ENCODE results near the gene KLHL13. TPM values are rescaled to one million over a fixed set of nuclear protein-coding genes. Genes with fewer than 3 reads are reported as not detected.

The KLHL13 gene
- total RNA-seq (2013; cell fraction: nucleolus; rRNA removed): 33.5 and 35.1 TPM in 2 replicates
- total RNA-seq (2014; rRNA removed) (15.0 and 18.2 TPM in 2 replicates), total RNA-seq (2014; rRNA removed; fragmentation: Illumina TruSeq; extraction: Trizol) (15.6 and 16.5 TPM in 2 replicates), total RNA-seq (2021) (13.5 and 14.7 TPM in 2 replicates), polyA plus RNA-seq (2011; rRNA removed) (34.1 and 37.7 TPM in 2 replicates), polyA plus RNA-seq (2014; fragmentation: Illumina TruSeq; extraction: Trizol) (15.2 and 15.5 TPM in 2 replicates), polyA plus RNA-seq (2014; fragmentation: Nextera tagmentation; extraction: Ambion mirVana) (10 to 100 TPM in 1 of 2 experiments, 1 to 10 TPM in 1; 8.2 to 14.0 TPM), polyA plus RNA-seq (2014; rRNA removed) (10.5 and 12.5 TPM in 2 replicates), polyA plus RNA-seq (2016; fragmentation: Nextera tagmentation; extraction: Ambion mirVana) (10 to 100 TPM; 10.0 to 12.3 TPM), polyA minus RNA-seq (2011; rRNA and poly(A)+ RNA removed) (47.5 and 52.5 TPM in 2 replicates), Bru-seq, nascent RNA (percentile 41 among the genes with signal in this experiment), BruChase-seq, experiment 1, labeled RNA remaining after a 6-hour chase (percentile 39 among the genes with signal in this experiment), BruChase-seq, experiment 2, labeled RNA remaining after a 2-hour chase (percentile 40 among the genes with signal in this experiment)
- 1.8 TPM for polyA plus RNA-seq (2011; ENCODE audit: low read depth)
- polyA plus RNA-seq (2011; cell fraction: cytosol; rRNA removed): 21.4 and 22.1 TPM in 2 replicates
- 11.9 and 15.9 TPM in 2 replicates for polyA plus RNA-seq (2011; cell fraction: nucleus; rRNA removed)
- 2.1 and 2.4 TPM in 2 replicates for polyA plus RNA-seq (2012)
- polyA minus RNA-seq (2011; cell fraction: cytosol; rRNA and poly(A)+ RNA removed): 13.8 and 14.2 TPM in 2 replicates
- 8.2 and 15.6 TPM in 2 replicates for polyA minus RNA-seq (2011; cell fraction: nucleus; rRNA and poly(A)+ RNA removed)
- long read RNA-seq, experiment 1, transcript KLHL13-204 (7 exons, 3,256 nt): major isoform, 7 of 8 reads
- long read RNA-seq, experiment 1, partial matches to known transcripts: 0 of 8 reads
- long read RNA-seq, experiment 1, other reads (novel, unspliced or antisense): 1 of 8 reads
- long read RNA-seq, experiment 2, full-length matches to known transcripts: 59 of 107 reads
- long read RNA-seq, experiment 2, partial matches to known transcripts: 13 of 107 reads
- long read RNA-seq, experiment 2, other reads (novel, unspliced or antisense): 35 of 107 reads

- in situ Hi-C loops (cut with MboI): no loop called here
- no peak within 1 kb of the TSS; the same call in 1 of the 2 replicates for H3K27ac ChIP-seq (ENCODE audit: control insufficient read depth, insufficient read depth)
- H3K36me3 ChIP-seq (ENCODE audit: control insufficient read depth in 2 of 2, insufficient read depth in 2 of 2, low read length in 1 of 2): no peaks in the 10 kb centered on the region
- intact Hi-C loops (cut with micrococcal nuclease; ENCODE audit: unreplicated experiment): no loop called here
- SMC1A ChIA-PET (ENCODE audit: uncharacterized antibody, unreplicated experiment): interaction anchor here (1.7 kb wide), 1 partner anchor 92 kb away, joined by 3 read pairs; no protein-coding TSS in a partner anchor
- no peaks in the 10 kb centered on the region for H4K20me1 ChIP-seq (ENCODE audit: control insufficient read depth, insufficient read depth)
- CTCF ChIA-PET: no interaction called here
- POLR2A ChIA-PET: no interaction called here
- H3K4me3 ChIP-seq: peak within 1 kb of the TSS; percentile 37
- peak; percentile 72 for ATAC-seq
- H3K79me2 ChIP-seq (ENCODE audit: control insufficient read depth, insufficient read depth, low read length): no peaks in the 10 kb centered on the region
- 15% methylated on average over 21 of the region's 42 CpGs for WGBS (ENCODE audit: insufficient coverage, insufficient replicate concordance, low lambda C conversion rate, missing lambda C conversion rate)
- peak within 1 kb of the TSS; percentile 50; the same call in 1 of the 2 replicates for H3K9ac ChIP-seq (ENCODE audit: control insufficient read depth, insufficient read depth, low read length)
- BruUV-seq (replicated peaks): no TSS peak
- RAD21 ChIA-PET (ENCODE audit: unreplicated experiment): interaction anchor here (0.7 kb wide), 1 partner anchor 96 kb away, joined by 3 read pairs; no protein-coding TSS in a partner anchor
- no peaks in the 10 kb centered on the region for H3K27me3 ChIP-seq (replicated peaks in 1 of 2; ENCODE audit: control insufficient read depth in 2 of 2, insufficient read depth in 2 of 2, low read length in 1 of 2)
- no peak for DNase-seq (ENCODE audit: low read depth, low spot score)
- no peaks in the 10 kb centered on the region for H3K9me3 ChIP-seq (replicated peaks; ENCODE audit: control insufficient read depth, insufficient read depth, low read length)
- H3K4me2 ChIP-seq (ENCODE audit: control insufficient read depth, insufficient read depth): peak within 1 kb of the TSS; percentile 38; the same call in 1 of the 2 replicates
- H2AFZ ChIP-seq (ENCODE audit: control insufficient read depth, low read depth, low read length): peak within 1 kb of the TSS; percentile 68
- H3K4me1 ChIP-seq (ENCODE audit: control insufficient read depth, insufficient read depth, low read length): no peaks in the 10 kb centered on the region
- no peak for FAIRE-seq
- TF ChIP-seq ZSCAN29 (IDR thresholded peaks at IDR 0.05) (no peak), HSF1 (IDR thresholded peaks at IDR 0.05; ENCODE audit: low read depth, low read length) (no peak), ZNF592 (IDR thresholded peaks at IDR 0.05) (no peak), YY1 (IDR thresholded peaks at IDR 0.05; ENCODE audit: low read depth, low read length) (0 out of 2 replicates have a peak, but pooled peaks have one; percentile 17), USF2 (IDR thresholded peaks at IDR 0.05; ENCODE audit: borderline replicate concordance, low read depth, low read length) (no peak), REST (IDR thresholded peaks at IDR 0.05; ENCODE audit: low read depth, low read length) (no peak), NR2F1 (conservative IDR thresholded peaks at IDR 0.05) (no peak)
These were observed at the start of gene KLHL13 for GRCh38 chrX:118116713-118117550. TSS of gene KLHL13 (minus strand) at chrX:118116810. CDS start at chrX:118028473, 88,337 bp downstream.

Data from GM12878 (cell line).